ENCODE measurements around the gene CAV3. TPM values are rescaled to one million over a fixed set of nuclear protein-coding genes. Genes with fewer than 3 reads are reported as not detected.
A peak's percentile ranks its signal among the peaks of the same experiment; 100 is the strongest.

CAV3 gene
- total RNA-seq, 1 donor from 2014 or later: not detected

- peak overlapping the region; percentile 60 for H3K4me3 Mint-ChIP-seq (ENCODE audit: low read depth)
- peaks cover 11% of the 10 kb centered on the region for H3K4me1 Mint-ChIP-seq (ENCODE audit: low read depth)
- H3K27ac Mint-ChIP-seq: no peak overlapping the region
- no peaks in the 10 kb centered on the region for H3K36me3 Mint-ChIP-seq (ENCODE audit: insufficient read depth)
- no peak for DNase-seq (ENCODE audit: low spot score, unreplicated experiment)
- no peaks in the 10 kb centered on the region for H3K9me3 Mint-ChIP-seq (ENCODE audit: low read depth)
- no peak for TF ChIP-seq CTCF (IDR thresholded peaks at IDR 0.05; ENCODE audit: unreplicated experiment)
- H3K27me3 Mint-ChIP-seq: peaks cover 68% of the 10 kb centered on the region
Observed at GRCh38 chr3:8768364-8769087, 34.9 kb downstream of the CAV3 start.

DNA sequence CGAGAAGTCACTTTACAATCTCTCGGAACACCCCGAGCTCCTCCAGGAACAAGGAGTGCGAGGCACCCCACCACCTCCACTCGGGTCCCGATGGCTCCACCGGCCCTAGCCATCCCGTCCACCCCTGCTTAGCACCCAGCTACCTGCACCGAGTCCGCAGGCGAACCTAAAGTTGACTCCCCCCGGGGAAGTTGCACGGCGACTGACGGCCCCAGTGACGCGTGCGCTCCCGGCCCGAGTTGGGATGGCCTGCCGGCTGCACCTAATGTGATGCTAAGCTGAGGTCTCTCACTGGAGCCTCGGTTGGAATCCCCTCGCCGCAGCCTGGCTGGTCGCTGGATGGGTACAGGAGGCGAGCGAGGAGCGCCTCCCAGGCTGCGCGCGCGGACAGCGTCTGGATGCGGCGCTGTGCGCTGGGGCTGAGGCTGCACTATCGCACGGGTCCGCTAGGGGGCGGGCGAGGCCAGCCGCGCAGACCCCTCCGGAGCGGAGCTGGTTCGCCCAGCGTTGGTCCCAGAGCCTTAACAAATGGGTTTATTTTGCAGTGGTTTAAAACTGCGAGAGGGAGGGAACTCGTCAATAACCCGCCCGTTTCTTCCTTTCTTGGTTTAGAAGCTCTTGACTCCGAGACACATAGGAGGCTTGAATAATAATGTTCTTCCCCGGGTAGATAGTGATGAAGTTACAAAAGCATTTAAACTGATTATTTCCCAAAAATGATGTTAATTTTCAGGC, 35.7 kb downstream of the CAV3 start, which contains the start of gene OXTR:
OXTR (minus strand) TSS at position 526 of the 735 bp plus-strand sequence. CDS start 1,426 bp downstream, outside the sequence.
- Mint-ChIP-seq H3K4me3 (ENCODE audit: low read depth) (peak within 1 kb of the TSS; percentile 60), H3K27ac (no peak within 1 kb of the TSS), H3K4me1 (ENCODE audit: low read depth) (peaks cover 11% of the 10 kb centered on the region), H3K36me3 (ENCODE audit: insufficient read depth) (no peaks in the 10 kb centered on the region), H3K27me3 (peaks cover 66% of the 10 kb centered on the region), H3K9me3 (ENCODE audit: low read depth) (no peaks in the 10 kb centered on the region)
- peak; percentile 75 for DNase-seq (ENCODE audit: low spot score, unreplicated experiment)
- peak; percentile 99 for TF ChIP-seq CTCF (IDR thresholded peaks at IDR 0.05; ENCODE audit: unreplicated experiment)

DNA sequence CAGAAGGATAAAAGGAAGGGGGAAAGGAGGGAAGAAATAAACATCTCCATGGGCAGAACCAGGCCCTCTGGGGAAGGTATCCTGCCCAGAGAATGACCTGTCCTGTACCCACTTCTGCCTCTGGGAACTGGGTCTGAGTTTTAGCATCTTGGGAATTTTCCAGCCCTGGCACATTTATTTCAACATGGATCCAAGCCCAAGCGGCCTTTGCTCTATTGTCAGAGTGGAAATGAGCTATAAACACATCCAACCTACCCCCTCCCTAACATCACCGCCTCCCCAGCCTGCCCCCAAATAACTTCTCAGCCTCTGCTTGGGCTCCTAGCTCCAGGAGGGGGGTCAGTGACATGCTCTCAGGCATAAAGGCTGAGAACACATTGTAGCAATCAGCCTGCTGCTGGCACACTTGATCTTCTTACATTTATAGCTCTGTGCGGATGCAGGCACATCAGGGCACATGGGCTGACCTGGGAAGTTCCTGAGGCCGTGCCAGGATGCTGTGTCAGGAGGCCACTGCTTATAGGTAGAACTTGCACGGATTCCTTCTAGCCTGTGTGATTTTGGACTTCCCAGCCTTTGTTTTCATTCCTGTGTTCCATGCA, 40.4 kb downstream of the CAV3 start:
- no peak overlapping the region for H3K4me3 Mint-ChIP-seq (ENCODE audit: low read depth)
- H3K27ac Mint-ChIP-seq: no peak overlapping the region
- H3K9me3 Mint-ChIP-seq (ENCODE audit: low read depth): no peaks in the 10 kb centered on the region
- H3K4me1 Mint-ChIP-seq (ENCODE audit: low read depth): peaks cover 2% of the 10 kb centered on the region
- no peak for DNase-seq (ENCODE audit: low spot score, unreplicated experiment)
- H3K36me3 Mint-ChIP-seq (ENCODE audit: insufficient read depth): no peaks in the 10 kb centered on the region
- H3K27me3 Mint-ChIP-seq: peaks cover 43% of the 10 kb centered on the region
- TF ChIP-seq CTCF (IDR thresholded peaks at IDR 0.05; ENCODE audit: unreplicated experiment): no peak

GRCh38 chr3:8775181-8775580, 41.6 kb downstream of the CAV3 start:
- no peak overlapping the region for H3K27ac Mint-ChIP-seq
- no peaks in the 10 kb centered on the region for H3K9me3 Mint-ChIP-seq (ENCODE audit: low read depth)
- no peaks in the 10 kb centered on the region for H3K4me1 Mint-ChIP-seq (ENCODE audit: low read depth)

More at GRCh38 chr3:8775181-8775580, 41.6 kb downstream of the CAV3 start:
- Mint-ChIP-seq H3K27me3 (peaks cover 32% of the 10 kb centered on the region), H3K36me3 (ENCODE audit: insufficient read depth) (no peaks in the 10 kb centered on the region), H3K4me3 (ENCODE audit: low read depth) (no peak overlapping the region)
- TF ChIP-seq CTCF (IDR thresholded peaks at IDR 0.05; ENCODE audit: unreplicated experiment): no peak
- no peak for DNase-seq (ENCODE audit: low spot score, unreplicated experiment)
